ENCODE data around the gene CADPS2. TPM values are rescaled to one million over a fixed set of nuclear protein-coding genes. Genes with fewer than 3 reads are reported as not detected.

CADPS2 gene
- total RNA-seq, 1 donor from 2014 or later = 22.0 TPM

GRCh38 chr7:122768827-122769226 lies 117.4 kb downstream of the CADPS2 start:
- DNase-seq = no peak

- DNase-seq = no peak
Observed at GRCh38 chr7:122767339-122767738, 118.9 kb downstream of the CADPS2 start.

GRCh38 chr7:122766593-122766992 lies 119.7 kb downstream of the CADPS2 start:
- DNase-seq = no peak

DNA sequence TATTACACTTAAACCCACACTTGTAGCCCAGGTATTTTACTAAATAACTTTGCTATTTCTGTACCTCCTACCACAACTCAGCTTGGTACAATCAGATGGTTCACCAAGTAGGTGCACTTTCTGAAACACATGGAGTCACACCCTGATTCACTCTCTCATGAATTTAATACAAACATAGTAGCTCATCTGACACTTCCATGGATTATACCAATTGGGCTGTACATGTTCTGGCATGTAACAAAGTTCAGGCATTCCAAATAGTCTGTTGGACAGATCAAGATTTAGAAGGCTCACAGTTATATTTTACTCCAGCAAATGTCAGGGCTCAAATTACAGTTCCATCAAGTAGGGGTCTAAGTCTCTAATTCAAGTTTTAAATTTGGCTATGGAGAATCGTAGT lies 121.4 kb downstream of the CADPS2 start:
- peak; percentile 48 for DNase-seq

GRCh38 chr7:122764020-122764419 lies 122.2 kb downstream of the CADPS2 start:
- peak; percentile 29 for DNase-seq

DNA sequence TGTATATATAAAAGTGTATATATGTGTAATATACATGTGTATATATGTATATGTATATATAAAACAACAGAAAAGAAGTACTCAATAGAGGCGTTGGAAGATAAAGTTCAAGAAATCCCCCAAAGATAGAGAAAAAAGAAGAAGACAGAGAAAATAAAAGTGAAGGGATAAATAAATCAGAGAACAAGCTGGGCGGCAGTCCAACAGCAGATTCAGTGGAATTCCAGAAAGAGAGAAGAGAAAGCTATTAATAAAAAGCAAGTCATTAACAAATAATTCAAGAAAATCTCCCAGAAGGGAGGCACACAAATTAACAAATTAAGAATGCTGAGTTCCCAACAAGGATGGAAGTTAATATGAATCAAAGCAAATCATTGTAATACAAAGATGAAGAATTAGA lies 124.2 kb downstream of the CADPS2 start:
- no peak for DNase-seq

DNA sequence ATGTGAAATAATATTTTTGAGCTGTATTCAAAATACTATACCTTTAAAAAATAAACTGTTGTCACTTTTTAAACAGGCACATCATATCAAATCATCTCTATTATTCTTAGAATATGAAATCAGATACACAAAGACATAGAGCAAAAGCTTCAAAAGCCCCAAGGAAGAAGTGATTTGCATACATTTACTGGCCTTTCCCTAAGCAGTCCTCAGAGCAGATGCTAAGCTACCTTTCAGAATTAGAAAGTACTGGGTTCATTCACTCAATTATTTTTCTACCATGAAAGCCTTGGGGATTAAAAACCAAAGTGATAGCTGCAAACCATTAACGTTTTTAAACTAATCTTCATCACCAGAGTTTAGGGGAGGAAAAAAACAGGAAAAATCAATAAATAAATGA lies 127.8 kb downstream of the CADPS2 start:
- no peak for DNase-seq

- DNase-seq = no peak
Observed at GRCh38 chr7:122756860-122757259, 129.4 kb downstream of the CADPS2 start.

- DNase-seq = no peak
Observed at GRCh38 chr7:122755696-122756095, 130.6 kb downstream of the CADPS2 start.

DNA sequence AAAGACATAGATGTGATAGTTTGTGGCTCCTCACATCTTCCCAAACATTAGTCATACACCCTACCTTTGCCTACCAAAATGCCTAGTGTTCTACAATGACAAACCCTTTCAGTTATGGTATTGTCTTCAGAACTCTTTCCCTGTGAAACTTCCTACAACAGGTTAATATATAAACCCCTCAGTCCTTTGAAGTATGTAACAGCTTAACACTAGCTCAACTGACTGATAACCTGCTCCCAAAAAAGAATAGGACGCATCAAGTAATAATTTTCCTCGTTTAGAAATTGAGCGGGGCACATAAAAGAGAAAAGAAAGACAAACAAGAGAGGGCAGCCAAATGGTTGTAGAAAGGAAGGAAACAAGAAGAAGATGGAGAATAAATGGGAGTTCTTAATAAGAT lies 133.7 kb downstream of the CADPS2 start:
- DNase-seq = no peak

GRCh38 chr7:122750389-122750788 lies 135.9 kb downstream of the CADPS2 start:
- DNase-seq = no peak

DNA sequence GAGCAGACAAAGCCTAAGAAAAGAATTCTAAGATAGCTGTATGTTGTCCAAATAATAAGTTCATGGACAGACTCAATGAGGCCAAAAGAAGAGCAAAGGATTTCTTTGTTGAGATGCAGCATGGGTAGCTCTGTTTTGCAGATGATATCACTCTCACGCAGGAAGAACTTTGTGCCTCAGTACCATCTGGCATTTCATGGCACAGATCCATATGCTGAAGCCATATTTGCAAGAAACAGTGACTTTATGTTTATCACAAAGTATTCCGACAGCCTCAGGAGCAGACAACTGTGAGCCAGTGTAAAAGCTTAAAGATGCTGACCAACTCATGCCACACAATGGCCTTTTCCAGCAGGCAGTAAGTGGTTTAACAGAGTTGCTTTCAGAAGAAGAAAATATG lies 138.1 kb downstream of the CADPS2 start:
- no peak for DNase-seq

GRCh38 chr7:122746948-122747347 lies 139.3 kb downstream of the CADPS2 start:
- DNase-seq = no peak

DNA sequence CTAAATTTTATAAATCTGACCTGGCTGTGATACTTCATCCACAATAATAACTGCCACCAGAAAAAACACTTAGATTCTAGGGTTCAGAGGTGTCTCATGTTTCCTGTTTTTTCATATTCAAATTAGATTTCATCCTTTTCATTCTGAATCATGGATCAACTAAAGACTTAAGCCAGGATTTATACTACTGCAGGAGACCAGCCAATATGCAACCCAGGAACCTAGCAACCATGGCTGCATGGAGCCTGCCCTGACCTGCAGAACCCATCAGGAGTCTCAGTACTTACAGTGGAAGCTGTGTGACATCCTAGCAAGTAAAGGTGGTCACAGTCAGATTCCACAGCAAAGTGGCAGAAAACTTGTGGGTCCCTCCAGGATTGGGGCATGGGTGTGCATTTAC lies 143.0 kb downstream of the CADPS2 start:
- DNase-seq = no peak

GRCh38 chr7:122738947-122739346 lies 147.3 kb downstream of the CADPS2 start:
- DNase-seq = no peak

DNA sequence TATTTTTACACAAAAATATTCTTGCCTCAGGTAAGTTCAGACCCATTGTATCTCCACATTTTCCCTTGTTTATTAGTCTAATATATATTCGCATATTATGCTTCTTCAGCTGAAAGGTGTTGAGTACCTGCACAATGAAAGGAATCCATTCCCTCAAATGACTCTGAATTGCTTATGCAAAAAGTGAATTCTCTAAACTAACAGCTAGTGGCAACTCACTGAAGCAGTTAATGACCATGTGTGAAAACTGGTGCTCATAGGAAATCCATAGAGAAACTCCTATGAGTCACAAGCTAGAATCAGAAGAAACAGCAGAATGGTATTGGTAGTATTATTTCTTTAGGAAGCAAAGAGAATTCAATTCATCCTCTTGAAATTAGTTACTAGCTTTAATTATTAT lies 150.1 kb downstream of the CADPS2 start:
- no peak for DNase-seq

DNA sequence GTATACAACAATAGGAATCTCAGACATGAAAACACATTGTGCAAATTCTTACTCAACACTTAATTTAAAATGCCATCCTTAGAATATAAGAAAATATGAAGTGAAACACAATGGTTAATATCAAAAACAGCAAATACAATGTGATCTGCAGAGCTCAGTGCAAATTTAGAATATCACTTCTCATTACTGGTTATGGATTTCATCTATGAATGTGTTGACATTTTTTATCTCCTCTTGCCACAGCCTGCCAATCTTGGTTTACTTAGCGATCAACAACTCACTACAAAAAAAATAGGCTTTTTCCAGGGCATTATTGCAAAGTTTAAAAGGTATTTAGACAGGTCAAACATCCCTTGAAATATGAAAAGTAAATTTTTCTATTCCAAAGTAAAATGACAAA lies 158.5 kb downstream of the CADPS2 start:
- no peak for DNase-seq

- DNase-seq = no peak
Observed at GRCh38 chr7:122727354-122727753, 158.9 kb downstream of the CADPS2 start.

DNA sequence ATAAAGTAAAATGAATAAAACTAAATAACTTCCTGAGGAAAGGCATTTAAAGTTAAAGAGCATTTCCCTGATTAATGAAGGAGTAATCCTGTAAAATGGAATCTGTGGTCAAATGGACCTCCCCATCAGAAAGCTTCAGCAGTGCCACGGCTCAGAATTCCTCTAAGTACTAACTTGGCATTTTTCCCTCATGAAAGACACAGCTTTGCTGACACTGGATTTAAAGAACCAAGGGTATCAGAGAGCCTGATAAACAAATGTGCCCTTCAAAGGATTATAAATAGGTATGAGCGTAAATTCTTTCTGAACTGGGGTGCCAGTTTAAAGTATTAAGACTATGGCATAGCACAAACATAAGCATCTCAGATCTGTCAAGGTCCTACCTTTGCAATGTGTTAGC lies 159.4 kb downstream of the CADPS2 start:
- no peak for DNase-seq

DNA sequence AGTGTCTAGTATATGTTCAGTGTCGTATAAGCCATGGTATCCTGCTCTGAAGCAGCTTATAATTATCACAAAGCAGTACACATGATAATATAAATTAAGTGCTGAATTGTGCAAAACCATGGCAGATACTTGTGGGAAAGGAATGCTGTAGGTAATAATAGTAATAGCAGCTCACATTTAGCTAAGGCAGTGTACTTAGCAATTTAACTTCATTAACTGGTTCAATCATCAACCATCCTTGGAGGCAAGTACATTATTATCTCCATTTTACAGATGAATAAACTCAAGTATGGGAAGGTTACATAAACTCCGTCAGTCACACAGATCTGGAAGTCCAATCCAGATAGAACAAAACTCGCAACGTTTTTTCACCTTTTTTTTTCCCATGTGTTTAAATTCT lies 161.9 kb downstream of the CADPS2 start:
- no peak for DNase-seq

DNA sequence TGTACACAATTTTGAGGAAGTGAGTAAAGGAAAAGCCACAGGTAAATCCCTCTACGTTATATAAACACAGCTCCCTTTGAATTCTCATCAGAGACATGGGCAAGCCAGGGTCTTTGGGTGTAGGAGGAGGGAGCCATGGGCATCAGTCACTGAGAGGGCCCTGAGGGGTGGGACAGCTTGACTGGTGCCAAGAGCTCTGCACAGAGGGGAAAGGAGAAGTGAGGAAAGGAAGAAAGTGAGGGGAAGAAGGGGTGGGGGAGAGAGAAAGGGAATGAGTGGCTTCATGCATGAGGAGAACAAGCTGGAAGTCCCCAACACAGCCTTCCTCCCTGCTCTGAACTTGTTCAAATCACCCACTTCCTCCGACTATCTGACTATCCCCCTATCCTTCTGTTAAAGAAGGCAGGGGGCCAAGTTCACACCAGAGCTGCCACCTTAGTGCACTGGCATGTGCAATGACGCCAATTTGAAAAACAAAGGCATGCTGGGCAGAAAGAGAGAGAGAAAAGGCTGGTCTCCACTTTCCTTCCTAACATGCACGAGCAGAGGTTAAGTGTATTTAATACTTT lies 167.2 kb downstream of the CADPS2 start:
- DNase-seq = no peak

DNA sequence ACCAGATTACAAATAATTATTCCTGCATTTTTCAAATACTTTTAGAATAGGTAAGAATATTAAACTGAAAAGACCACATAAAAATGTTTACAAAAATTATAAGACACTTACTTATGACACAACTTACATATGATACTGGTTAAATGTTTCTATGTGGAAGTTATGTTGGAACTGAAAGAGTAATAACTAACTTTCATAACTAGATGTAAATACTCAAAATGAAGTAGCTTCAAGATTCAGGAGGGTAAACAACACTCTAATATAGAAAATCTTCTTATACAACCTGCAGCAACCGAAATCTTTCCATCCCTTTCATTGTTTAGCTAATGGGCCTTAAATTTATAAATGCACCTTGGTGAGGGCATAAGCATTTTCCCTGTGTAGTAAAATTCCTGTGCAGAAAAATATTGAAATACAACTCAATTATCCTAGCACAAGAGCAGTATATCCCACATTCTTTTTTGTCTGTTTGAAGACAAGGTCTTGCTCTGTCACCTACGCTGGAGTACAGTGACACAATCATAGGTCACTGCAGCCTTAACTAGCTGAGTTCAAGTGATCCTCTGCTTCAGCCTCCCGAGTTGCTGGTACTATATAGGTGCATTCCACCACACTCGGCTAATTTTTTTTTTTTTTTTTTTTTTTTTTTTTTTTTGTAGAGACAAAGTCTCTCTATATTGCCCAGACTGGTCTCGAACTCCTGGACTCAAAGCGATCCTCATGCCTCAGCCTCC lies 168.7 kb downstream of the CADPS2 start:
- DNase-seq = no peak

DNA sequence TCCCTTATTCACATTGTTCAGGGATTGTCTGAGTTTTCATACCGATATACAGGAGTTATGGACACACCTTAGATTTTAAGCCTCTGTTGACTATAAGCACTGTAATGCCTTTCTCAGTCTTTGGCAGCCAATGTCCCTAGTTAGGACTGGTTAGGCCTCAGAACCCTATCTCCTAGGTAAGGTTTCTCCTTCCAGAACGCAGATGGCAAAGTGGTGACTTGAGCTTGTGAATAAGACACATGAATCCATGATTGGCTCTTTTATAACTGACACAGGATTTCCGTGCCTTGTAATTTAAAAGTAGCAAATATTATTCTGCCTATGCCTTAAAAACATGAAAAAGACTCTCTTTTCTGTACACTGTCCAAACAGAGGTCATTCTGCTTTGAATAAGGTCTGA lies 171.1 kb downstream of the CADPS2 start:
- DNase-seq = no peak

GRCh38 chr7:122710916-122711315 lies 175.3 kb downstream of the CADPS2 start:
- no peak for DNase-seq

Data from tongue (tissue), 2 donors.